GM12872 (cell line): ENCODE results near the gene ATXN2.

Source experiments
- TF ChIP-seq, protein P1 (sequence below): IDR thresholded peaks from 3 replicates; pipeline ENCODE4 v1.5.1; 2011; ENCODE audit warnings: low read depth, mild to moderate bottlenecking, low read length, moderate library complexity; ENCODE audit not compliant: insufficient read depth

ATXN2 gene

DNA sequence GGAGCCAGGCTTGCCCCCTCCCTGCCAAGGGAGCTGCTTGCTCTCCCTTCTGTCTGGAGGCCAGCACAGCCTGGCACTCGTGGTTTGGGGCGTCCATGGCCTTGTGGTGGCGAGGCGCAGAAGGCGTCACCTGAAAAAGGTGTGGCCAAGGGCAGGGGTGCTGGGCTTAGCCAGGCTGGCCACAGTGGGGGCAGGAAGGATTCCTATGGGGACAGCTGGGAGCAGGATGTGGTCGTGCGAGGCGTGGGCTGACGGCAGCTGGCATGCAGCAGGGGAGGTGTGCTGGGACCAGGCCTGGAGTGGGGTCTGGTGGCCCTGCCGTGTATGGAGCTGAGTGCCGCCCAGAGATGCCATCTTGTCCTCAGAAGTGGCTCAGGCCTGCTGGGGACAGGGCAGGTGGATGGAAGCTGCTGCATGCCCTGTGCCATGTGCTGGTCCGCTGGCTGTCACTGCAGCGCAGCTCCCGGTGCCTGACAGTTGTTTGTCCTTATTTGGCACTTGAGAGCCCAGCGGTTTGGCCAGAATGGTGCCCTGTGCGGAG, 163.4 kb downstream of the ATXN2 start:
- TF ChIP-seq, protein P1, sequence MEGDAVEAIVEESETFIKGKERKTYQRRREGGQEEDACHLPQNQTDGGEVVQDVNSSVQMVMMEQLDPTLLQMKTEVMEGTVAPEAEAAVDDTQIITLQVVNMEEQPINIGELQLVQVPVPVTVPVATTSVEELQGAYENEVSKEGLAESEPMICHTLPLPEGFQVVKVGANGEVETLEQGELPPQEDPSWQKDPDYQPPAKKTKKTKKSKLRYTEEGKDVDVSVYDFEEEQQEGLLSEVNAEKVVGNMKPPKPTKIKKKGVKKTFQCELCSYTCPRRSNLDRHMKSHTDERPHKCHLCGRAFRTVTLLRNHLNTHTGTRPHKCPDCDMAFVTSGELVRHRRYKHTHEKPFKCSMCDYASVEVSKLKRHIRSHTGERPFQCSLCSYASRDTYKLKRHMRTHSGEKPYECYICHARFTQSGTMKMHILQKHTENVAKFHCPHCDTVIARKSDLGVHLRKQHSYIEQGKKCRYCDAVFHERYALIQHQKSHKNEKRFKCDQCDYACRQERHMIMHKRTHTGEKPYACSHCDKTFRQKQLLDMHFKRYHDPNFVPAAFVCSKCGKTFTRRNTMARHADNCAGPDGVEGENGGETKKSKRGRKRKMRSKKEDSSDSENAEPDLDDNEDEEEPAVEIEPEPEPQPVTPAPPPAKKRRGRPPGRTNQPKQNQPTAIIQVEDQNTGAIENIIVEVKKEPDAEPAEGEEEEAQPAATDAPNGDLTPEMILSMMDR, result no peak

DNA sequence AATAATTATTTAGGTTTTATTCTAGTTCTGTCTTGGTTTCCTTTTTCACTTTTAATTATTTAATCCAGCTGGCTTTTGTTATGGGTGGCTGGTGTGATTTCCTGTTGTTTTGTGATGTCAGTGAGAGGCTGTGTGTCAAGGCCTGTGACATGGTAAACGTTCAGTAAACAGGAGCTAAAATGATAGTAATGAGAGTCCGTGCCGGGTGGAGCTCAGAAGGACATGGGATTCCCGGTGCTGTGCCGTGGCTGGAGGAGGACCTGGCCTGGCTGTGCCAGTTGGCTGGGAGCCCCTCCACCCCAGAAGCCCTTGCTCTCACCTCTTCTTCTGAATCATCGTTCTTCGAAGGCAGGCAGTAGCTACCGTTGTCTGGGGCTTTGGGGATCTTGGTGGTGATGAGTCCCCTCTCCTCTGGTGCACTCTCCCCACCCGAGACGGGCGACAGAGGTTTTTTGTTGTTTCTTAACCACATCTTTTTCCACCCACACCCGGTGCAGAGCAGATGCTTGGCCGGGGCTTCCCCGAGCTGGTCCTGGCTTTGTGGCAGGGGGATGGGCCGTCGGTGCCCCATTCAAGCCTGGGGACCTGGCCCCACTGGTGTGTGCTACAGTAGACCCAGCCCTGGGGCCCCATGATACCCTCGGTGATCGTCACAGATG, 164.3 kb downstream of the ATXN2 start:
- TF ChIP-seq, protein P1, result no peak

DNA sequence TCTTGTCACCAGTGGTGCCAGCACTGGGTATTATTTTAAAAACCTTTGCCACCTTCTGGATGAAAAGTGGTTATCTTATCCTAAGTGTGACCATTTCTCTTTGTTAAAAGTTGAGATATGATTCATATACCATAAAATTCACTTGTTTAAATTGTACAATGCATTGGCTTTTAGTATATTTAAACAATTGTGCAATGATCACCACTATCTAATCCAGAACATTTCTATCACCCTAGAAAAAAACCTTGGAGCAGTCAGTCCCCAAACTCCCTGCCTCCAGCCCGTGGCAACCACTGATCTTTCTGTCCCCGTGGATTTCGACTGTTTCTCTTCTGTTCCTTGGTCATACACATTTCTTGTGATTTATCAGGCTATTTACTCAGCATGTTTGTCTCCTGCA, 165.1 kb downstream of the ATXN2 start:
- TF ChIP-seq, protein P1, result no peak

DNA sequence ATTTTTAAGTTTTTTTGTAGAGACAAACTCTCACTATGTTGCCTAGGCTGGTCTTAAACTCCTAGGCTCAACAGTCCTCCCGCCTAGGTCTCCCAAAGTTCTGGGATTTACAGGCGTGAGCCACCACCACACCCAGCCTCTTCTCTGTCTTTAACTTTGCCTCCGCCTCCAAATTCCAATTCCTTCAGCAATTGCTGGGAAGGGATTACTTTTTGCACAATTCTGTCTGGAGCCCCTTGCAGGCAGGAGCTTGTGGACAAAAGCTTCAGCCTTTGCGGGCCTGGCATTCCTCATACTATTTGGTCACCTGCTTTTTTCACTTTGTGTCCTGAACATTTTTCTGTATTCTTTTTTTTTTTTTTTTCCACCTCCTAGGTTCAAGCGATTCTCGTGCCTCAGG, 167.3 kb downstream of the ATXN2 start:
- TF ChIP-seq, protein P1, result no peak

DNA sequence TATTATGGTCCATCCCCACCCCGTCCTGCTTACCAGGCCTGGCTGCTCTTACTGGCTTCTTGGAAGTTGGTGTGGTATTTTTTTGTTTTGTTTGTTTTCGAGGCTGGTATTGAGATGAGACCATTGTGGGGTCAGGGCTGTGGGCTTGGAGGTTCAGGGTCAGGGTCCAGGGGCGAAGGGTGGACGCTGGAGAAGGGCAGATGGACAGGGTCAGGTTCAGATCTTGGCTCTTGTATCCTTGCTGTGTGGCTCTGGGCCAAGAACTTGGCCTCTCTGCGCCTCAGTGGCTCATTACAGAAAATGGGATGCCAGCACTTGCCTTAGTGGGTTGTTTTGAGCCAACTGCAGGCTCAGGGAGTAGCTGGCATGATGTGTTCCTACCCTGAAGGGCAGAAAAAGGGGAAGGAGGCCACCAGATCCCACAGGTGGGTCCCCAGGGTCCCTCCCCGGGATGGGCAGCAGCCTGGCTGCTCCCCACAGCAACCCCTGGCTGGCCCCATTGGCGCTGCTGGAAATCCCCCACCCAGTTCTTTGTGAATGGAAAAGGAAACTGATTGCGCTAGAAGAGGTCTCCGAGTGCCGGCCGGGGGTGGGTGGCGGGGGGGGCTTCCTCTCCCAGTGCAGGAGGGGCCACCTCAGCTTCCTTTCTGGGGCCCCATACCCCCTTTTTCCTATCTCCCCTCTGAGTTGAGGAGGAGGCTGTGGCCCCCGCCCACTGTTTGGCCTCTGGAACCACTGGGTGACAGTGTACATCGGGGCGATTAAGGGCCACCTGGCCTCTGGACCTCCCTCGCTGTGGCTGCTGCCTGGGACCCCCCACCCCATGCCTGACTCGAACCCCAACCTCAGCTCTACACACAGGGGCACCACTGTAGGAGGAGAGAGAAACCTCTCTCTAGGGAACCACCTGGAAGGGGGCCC, 168.4 kb downstream of the ATXN2 start:
- TF ChIP-seq, protein P1, result no peak

DNA sequence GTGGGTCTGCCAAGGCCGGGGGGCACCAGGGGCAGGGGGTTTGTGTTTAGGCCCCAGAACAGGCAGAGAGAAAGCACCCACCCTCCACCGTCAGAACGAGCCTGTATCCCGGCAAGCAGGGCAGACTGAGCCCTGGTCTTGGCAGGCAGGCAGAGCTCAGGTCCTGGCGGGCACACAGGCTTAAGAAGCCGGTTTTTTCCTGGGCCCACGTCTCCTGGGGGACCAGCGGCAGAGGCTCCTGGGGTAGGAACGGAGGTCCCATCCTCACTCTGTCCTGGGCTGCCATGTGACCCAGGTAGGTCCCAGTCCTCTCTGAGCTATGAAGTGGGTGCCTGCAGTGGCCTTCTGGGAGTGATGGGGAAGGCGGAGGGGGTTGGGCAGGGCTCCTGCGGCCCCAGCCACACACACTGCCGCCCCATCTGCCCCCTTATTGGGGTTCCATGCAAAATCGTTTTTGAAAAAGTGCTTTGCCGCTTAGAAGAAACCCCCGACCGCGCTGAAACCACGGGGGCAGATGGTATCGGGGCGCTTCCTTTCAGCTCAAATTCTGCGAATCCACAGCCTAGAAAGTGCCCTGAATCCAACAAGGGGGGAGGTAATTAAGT, 169.2 kb downstream of the ATXN2 start:
- TF ChIP-seq, protein P1, result no peak

GRCh38 chr12:111428728-111429175, 170.4 kb downstream of the ATXN2 start:
- TF ChIP-seq, protein P1, result no peak
